ENCODE data around the gene GNGT2. TPM values are rescaled to one million over a fixed set of nuclear protein-coding genes. Genes with fewer than 3 reads are reported as not detected.

The GNGT2 gene
- total and polyA plus RNA-seq, 9 donors: 0.48 to 4.6 (median 1.6) TPM

- 57 to 66% (median 60%) methylated on average over 9 of the region's 9 CpGs for WGBS, 3 donors
- intact Hi-C loops (cut with DNase I): no loop called here
- Histone ChIP-seq H3K27ac (no peak overlapping the region), H3K27me3 (no peaks in the 10 kb centered on the region), H3K9me3 (no peaks in the 10 kb centered on the region), H3K4me1 (ENCODE audit: insufficient read depth) (no peaks in the 10 kb centered on the region), H3K4me3 (no peak overlapping the region), H3K36me3 (no peaks in the 10 kb centered on the region)
- DNase-seq: no peak
- TF ChIP-seq EP300 (IDR thresholded peaks at IDR 0.05) (no peak), CTCF (IDR thresholded peaks at IDR 0.05) (no peak), POLR2A (IDR thresholded peaks at IDR 0.05) (no peak)
Measured at GRCh38 chr17:49168706-49169105, 41.7 kb downstream of the GNGT2 start.

- WGBS, 3 donors: 80 to 90% (median 82%) methylated on average over 2 of the region's 2 CpGs
- intact Hi-C loops (cut with DNase I): no loop called here
Measured at GRCh38 chr17:49165143-49165542, 45.2 kb downstream of the GNGT2 start.

GRCh38 chr17:49162866-49163265 lies 47.5 kb downstream of the GNGT2 start:
- Histone ChIP-seq H3K27me3 (no peaks in the 10 kb centered on the region), H3K4me1 (ENCODE audit: insufficient read depth) (no peaks in the 10 kb centered on the region), H3K36me3 (no peaks in the 10 kb centered on the region), H3K9me3 (no peaks in the 10 kb centered on the region), H3K4me3 (no peak overlapping the region), H3K27ac (no peak overlapping the region)
- WGBS, 3 donors: 70 to 76% (median 76%) methylated on average over 4 of the region's 4 CpGs
- no peak for DNase-seq
- no peak for TF ChIP-seq CTCF (IDR thresholded peaks at IDR 0.05)
- no peak for TF ChIP-seq POLR2A (IDR thresholded peaks at IDR 0.05)
- TF ChIP-seq EP300 (IDR thresholded peaks at IDR 0.05): no peak
- intact Hi-C loops (cut with DNase I): no loop called here

More at GRCh38 chr17:49165143-49165542, 45.2 kb downstream of the GNGT2 start:
- Histone ChIP-seq H3K4me1 (ENCODE audit: insufficient read depth) (no peaks in the 10 kb centered on the region), H3K4me3 (no peak overlapping the region), H3K27ac (no peak overlapping the region), H3K27me3 (no peaks in the 10 kb centered on the region), H3K9me3 (no peaks in the 10 kb centered on the region), H3K36me3 (no peaks in the 10 kb centered on the region)
- no peak for DNase-seq
- no peak for TF ChIP-seq EP300 (IDR thresholded peaks at IDR 0.05)
- no peak for TF ChIP-seq CTCF (IDR thresholded peaks at IDR 0.05)
- no peak for TF ChIP-seq POLR2A (IDR thresholded peaks at IDR 0.05)

- H3K4me1 ChIP-seq (ENCODE audit: insufficient read depth): no peaks in the 10 kb centered on the region
- 75 to 83% (median 78%) methylated on average over 8 of the region's 8 CpGs for WGBS, 3 donors
- no peaks in the 10 kb centered on the region for H3K27me3 ChIP-seq
- H3K27ac ChIP-seq: no peak overlapping the region
- H3K9me3 ChIP-seq: no peaks in the 10 kb centered on the region
- no peak for DNase-seq
- no peaks in the 10 kb centered on the region for H3K36me3 ChIP-seq
- TF ChIP-seq CTCF (IDR thresholded peaks at IDR 0.05) (no peak), POLR2A (IDR thresholded peaks at IDR 0.05) (no peak), EP300 (IDR thresholded peaks at IDR 0.05) (no peak)
- intact Hi-C loops (cut with DNase I): no loop called here
- H3K4me3 ChIP-seq: no peak overlapping the region
Measured at GRCh38 chr17:49157784-49158183, 52.6 kb downstream of the GNGT2 start.
